GM12892 (cell line): ENCODE results near the gene RGS14.

Experiments
- POLR2A ChIP-seq: IDR thresholded peaks from 2 replicates; pipeline ENCODE4 v1.6.1; 2011; ENCODE audit warnings: low read depth, low read length, control low read depth
- TAF1 ChIP-seq: IDR thresholded peaks from 2 replicates; pipeline ENCODE4 v1.6.1; 2011; ENCODE audit warnings: low read depth, mild to moderate bottlenecking, control low read depth, low read length, borderline replicate concordance

DNA sequence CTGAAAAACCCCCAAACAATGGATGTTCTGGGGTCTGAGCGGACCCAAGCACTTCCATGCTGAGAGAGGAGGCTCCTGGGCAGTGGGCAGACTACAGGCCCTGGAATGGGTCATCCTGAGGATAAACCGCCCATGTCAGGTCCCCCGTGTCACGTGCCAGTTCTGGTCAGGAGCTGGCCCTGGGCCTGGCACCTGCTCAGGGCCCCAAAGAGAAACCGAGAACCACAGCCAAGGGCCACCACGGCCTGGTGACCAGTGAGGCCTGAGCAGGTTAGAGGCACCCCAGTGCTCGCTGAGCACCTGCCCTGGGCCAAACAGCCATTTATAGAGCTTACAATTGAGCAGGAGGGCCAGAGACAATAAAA is 22.0 kb upstream of the RGS14 start:
- no peak for TF ChIP-seq POLR2A
- no peak for TF ChIP-seq TAF1
